IPS DF 19.7 (cell line): ENCODE results near the gene REELD1.

ENCODE experiments used
- DNase-seq: peaks from one replicate; pipeline ENCODE4 v3.0.0-alpha.2; 2013; ENCODE audit warnings: low read depth, low spot score

The REELD1 gene

GRCh38 chr4:146265950-146266490 is 51.7 kb downstream of the REELD1 start:
- no peak for DNase-seq

GRCh38 chr4:146267826-146268225 is 53.5 kb downstream of the REELD1 start:
- no peak for DNase-seq

GRCh38 chr4:146269228-146269653 is 54.9 kb downstream of the REELD1 start:
- DNase-seq = no peak

- DNase-seq = no peak
Measured at GRCh38 chr4:146271466-146271865, 57.1 kb downstream of the REELD1 start.

GRCh38 chr4:146273204-146273901 is 59.0 kb downstream of the REELD1 start:
- no peak for DNase-seq

GRCh38 chr4:146274774-146275173 is 60.4 kb downstream of the REELD1 start:
- DNase-seq = no peak

- DNase-seq = no peak
Measured at GRCh38 chr4:146275370-146275769, 61.0 kb downstream of the REELD1 start.

- DNase-seq = no peak
Measured at GRCh38 chr4:146278986-146279385, 64.6 kb downstream of the REELD1 start.
